Dermis blood vessel endothelial cell (primary cell): ENCODE measurements around the gene EIF6. TPM values are rescaled to one million over a fixed set of nuclear protein-coding genes. Genes with fewer than 3 reads are reported as not detected.
A peak's percentile ranks its signal among the peaks of the same experiment; 100 is the strongest.

Source experiments
- DNase-seq: peaks from one replicate; pipeline ENCODE4 v3.0.0; 2010
- total RNA-seq: library from RNA; depleted of rRNA; stranded (reverse); fragments of >200 nt; gene quantifications from 2 replicates; pipeline ENCODE4 v1.2.3, GENCODE V29; 2014

Gene EIF6
- total RNA-seq, 1 donor from 2014 or later, result 186 TPM

GRCh38 chr20:35312318-35312717 lies 27.7 kb upstream of the EIF6 start:
- DNase-seq, result peak; percentile 56

DNA sequence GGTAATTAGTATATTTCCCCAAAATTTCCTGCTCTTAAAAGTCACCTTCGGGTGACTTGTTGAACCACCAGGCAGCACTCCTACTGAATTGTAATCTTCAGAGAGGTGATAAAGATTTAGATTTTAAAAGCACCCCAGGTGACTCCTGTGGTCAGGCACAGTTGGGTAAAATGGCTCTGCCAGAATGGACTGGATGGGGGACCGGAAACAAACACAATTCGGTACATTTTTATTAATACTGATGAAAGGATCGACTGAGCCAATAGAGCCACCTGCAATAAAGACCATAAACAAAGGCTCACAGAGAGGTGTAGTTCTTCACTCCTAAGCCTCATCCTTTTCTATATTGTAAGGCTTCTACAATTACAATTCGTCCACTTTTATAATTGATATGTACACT lies 27.2 kb upstream of the EIF6 start:
- no peak for DNase-seq

DNA sequence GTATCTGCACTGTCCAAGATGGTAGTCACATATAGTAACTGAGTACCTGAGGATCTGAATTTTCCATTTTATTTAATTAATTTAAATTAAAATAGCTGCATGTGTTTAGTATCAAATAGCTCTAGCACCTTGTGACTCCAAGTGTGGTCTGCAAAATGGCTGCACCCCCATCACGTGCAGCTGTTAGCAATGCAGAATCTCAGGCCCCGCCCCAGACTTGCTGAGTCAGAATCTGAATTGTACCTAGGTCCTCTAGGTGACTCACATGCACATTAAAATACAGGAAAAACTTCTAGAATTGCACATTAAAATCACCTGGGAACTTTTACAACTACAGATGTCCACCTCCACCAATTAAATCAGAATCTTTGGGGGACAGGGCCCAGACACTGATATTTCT lies 26.8 kb upstream of the EIF6 start:
- no peak for DNase-seq

- DNase-seq, result peak; percentile 67
Observed at GRCh38 chr20:35307666-35308653, 23.4 kb upstream of the EIF6 start.

DNA sequence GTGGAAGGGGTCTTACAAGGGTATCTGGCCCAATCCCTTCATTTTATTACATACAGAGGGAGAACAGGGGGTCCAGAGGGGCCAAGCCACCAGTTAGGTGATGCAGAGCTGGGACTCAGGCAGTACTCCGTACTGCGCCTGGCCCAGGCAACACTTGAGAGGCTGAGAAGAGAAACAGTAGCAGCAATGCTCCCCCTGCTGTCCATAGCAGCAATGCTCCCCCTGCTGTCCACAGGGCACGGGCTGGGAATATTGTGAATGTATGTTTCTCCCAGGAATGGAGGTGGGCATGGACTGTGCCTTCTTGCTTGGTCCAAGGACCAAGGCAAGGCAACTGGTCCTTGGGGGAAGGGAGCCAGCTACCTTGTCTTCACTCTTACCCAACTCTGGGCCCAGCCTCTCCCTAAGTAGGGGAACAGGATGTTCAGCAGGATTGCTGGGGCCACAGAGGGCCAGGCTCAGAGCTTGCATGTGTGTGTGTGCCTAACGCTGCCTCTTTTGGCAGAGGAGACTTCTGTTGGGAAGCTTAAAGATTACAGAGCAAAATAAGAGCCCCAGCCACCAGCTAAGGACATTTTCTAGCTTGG lies 22.5 kb upstream of the EIF6 start:
- peak; percentile 88 for DNase-seq

DNA sequence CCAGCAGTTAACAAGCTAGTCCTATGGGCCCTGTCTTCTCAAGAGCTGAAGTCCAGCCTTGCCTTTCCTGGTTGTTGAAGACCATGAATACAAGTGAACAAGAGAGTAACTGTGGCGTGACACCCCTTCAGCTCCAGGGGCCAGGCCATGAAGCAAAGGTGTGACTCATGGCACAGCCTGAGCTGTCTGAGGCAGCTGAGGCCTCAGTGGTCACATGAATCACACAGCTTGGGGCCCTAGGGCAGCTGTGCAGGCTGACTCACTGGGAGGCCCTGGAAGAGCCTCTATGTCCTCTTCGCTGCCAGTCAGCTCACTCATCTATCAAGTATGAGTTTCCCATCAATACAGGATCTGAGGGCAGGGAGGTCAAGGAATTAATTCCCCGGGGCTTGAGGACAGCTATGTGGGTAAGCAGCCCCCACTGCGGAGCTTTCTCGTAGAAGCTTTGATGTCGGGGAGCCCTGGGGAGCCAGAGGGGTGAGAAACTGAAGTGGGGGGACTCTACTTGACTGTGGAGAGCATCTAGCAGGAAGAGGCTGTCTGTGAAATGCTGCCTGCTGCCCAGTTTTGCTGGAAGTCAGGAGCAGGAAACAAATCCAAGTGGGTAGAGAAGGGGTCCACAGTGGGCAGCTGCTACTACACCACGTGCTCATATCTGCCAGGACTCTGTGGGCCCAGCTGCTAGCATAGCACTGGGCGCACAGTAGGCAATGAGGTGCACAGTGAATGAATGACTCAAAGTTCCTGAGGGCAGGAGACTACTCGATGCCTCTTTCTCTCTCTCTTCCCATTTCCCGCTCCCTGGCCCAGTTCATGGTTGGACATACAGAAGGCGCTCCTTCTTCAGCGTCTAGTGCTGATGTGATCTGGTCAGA lies 21.3 kb upstream of the EIF6 start:
- peak; percentile 99 for DNase-seq

DNA sequence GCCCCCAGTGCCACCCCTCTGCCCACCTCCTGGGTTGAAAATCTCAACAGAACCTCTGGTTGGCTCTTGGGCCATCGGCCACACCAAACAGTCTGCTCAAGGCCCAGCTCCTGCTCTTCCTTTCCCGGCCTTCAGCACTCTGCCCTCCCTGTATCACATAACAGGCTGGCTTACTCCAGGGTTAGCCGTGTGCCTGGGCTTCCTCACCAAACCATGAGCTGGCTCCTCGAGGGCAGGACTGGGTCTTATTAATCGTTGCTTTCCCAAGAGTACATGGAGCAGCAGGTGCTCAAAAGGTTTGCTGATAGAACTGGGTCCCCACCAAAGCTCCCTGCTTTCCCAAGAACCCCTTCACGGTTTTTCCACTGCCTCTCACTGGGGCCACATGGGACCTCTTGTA lies 20.4 kb upstream of the EIF6 start:
- DNase-seq, result no peak

DNA sequence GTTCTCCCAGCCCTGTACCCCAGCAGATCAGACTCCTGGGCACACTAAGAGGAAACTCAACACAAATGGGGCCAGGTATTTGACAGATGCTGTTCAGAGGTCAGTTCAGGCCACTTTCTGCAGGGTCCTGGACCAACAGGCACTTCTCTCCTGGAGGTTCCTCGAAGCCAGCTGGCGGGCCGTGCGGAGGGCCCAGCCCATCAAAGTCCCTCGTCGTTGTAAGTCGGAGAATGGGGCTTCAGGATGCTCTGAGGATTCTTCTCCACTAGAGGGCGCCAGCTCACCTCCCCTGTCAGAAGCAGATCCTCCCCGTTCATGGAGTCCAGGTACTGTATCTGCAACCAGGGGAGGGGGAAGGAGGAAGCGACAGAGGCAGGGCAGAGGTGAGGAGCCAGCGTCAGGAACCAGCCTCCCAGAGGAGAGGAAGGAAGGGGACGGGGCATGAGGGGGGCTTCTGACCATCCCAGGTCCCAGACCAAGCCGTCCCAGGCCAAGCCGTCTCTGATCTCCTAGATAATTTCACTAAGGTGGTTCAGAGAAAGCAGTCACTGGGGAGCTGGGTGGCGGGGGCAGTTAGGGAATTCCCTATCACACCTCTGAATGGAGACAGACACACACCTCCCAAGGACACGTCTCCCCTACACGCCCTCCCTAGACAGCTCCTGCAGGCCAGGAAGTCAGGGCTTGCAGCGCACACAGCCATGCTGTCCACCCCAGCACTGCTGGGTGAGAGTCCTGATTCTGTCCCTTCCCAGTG lies 19.3 kb upstream of the EIF6 start:
- peak; percentile 96 for DNase-seq

GRCh38 chr20:35303382-35303734 lies 18.8 kb upstream of the EIF6 start:
- no peak for DNase-seq

GRCh38 chr20:35302421-35303335 lies 18.1 kb upstream of the EIF6 start:
- DNase-seq, result no peak

- DNase-seq, result no peak
Observed at GRCh38 chr20:35301426-35301825, 16.9 kb upstream of the EIF6 start.

GRCh38 chr20:35300469-35301262 lies 16.1 kb upstream of the EIF6 start:
- DNase-seq, result no peak

DNA sequence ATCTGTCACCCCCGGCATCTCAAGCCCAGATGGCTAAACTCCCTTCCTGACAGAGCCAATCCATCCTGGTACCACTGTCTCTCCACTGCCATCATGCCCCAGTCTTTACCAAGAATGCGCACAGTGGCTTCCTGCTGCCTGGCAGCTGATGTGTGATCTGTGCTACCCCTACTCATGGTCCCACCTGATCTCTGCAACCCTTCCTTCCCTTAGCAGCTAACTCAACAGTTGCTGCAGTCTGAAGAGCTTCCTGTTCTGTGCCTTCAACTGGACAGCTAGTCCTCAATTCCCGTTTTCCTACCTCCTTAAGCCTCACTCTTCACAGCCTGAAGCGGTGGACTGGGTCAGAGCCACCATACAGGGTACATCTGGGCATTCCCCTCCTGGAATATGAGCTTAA lies 15.2 kb upstream of the EIF6 start:
- no peak for DNase-seq

DNA sequence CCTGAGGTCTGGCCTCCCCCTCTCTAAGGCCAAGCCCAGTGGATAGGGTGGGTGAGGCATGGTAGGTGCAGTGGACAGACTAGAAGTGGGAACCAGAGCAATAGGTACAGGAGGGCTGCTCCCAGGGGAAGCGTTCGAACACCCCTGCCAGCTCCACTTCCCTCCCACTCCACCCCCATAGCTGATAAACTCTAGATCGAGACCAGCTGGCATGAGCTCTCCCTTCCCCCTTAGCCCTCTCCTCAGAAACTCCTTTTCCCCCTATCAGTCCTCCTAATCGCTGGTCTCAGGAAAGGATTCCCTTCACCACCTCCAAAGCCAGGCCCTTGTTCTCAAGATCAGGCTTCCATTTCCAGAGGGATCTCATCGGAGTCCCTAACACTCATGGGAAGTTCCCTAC lies 13.7 kb upstream of the EIF6 start:
- no peak for DNase-seq

DNA sequence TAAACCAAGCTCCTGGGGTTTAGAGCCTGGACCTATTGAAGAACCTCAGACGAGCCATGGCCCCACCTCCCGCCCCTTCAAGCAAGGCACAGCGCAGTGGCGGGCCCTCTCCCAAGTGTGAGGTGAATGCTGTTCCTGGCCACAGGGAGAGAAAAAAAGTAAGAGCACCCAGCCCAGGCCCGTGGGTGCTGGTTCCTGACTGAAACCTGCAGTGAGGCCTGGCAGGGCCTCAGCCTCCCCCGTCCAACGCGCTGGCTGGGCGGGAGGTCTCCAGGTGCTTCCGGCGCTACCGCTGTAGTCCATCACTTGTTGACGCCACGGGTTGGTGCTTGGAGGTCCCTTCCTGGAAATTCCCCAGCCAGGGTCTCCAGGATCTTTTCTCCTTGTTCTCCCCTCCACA lies 13.2 kb upstream of the EIF6 start:
- no peak for DNase-seq

DNA sequence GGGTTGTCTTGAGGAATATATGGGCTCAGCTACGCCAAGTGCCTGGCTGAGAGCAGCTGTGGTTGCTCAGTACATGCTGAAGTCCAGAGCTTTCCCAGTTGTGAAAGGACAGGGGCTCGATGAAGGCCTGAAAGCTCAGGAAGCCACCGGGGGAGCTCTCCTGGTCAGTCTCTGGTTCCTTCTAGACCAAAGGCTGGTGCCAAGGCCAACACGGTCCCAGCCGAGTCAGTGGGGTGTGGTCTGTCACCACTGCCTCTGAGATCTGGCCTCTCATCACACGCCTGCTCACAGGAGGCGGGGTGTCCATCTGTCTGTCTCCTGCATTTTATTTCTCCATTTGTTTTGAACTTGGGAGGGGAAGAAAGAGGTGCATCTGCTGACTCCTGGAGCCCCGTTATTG lies 12.6 kb upstream of the EIF6 start:
- no peak for DNase-seq

DNA sequence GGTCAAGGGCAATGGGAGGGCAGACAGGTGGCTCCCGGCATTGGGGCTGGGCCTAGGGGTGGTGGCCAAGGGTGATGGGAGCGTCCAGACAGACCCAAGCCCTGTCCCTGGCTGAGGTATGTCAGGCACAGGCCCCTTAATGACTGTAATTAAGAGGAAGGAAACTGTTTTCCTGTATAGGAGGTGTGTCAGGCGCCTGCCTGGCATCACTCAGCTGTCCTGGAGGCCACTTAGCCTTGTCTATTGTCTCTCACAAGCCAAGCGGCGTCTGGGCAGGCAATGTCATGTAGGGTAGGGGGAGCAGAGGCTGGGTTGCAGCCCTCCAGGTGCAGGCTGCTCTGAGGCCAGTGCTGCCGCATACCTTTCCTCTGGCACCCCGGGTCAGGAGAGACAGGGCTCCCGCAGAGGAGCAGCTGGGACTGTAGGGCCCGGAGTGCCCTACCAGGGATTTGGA lies 11.6 kb upstream of the EIF6 start:
- no peak for DNase-seq

DNA sequence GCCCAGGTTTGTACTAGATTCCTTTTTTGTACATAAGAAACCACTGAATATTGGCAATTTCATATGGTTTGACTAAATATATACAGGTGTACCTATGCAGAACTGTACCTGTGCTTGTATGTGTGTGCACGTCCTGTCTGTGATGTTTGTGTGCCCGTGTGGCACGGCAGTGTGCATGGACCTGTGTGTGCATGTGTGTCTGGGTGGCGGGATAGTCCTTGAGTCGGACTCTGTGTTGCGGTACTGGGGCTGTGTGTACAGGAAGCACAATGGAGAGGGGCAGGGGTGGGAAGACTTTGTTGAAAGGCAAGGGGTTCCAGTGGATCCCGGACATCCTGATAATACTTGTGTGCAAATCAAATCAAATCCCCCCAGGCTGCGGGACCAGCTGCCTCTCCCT lies 11.1 kb upstream of the EIF6 start:
- DNase-seq, result no peak

DNA sequence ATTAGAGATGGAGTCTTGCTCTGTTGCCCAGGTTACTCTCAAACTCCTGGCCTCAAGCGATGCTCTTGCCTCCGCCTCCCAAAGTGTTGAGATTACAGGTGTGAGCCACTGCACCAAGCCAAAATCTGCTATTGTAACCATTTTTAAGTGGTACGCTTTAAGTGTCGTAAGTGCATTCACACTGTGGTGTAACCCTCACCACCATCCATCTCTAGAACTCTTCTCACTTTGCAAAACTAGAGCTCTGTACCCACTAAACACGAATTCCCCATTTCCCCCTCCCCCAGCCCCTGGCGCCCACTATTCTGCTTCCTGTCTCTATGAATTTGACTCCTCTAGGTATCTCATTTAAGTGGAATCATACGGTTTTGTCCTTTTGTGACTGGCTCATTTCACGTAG lies 10.5 kb upstream of the EIF6 start:
- DNase-seq, result no peak

GRCh38 chr20:35294293-35294685 lies 9.7 kb upstream of the EIF6 start:
- no peak for DNase-seq
